Thyroid gland (tissue), 4 donors: ENCODE data around the gene CORO1A. TPM values are rescaled to one million over a fixed set of nuclear protein-coding genes. Genes with fewer than 3 reads are reported as not detected.

Experiments used
- DNase-seq, 2 donors: peaks; one replicate each; pipeline ENCODE4 v3.0.0-alpha.2; 2019
- H3K27ac ChIP-seq, 3 donors: fragments of 200-600 bp; sonication (generic); 1 replicate in 2 of 3; 2 replicates in 1 of 3; pipeline ENCODE4 v1.5.1; 2016 to 2019; ENCODE audit warnings: mild to moderate bottlenecking in 1 of 3, moderate library complexity in 1 of 3
- H3K27me3 ChIP-seq: fragments of 200-600 bp; sonication (generic); one replicate; pipeline ENCODE4 v1.5.1; 2019
- H3K36me3 ChIP-seq, 2 donors: fragments of 200-600 bp; sonication (generic); one replicate each; pipeline ENCODE4 v1.5.1; 2016 to 2019
- H3K4me1 ChIP-seq, 2 donors: fragments of 200-600 bp; sonication (generic); one replicate each; pipeline ENCODE4 v1.5.1; 2017 to 2019
- H3K4me3 ChIP-seq, 3 donors: fragments of 200-600 bp; sonication (generic); replicated peaks in 1 of 3; 1 replicate in 2 of 3; 2 replicates in 1 of 3; pipeline ENCODE4 v1.5.1; 2016; ENCODE audit warnings: mild to moderate bottlenecking in 1 of 3
- H3K9me3 ChIP-seq: fragments of 200-600 bp; sonication (generic); one replicate; pipeline ENCODE4 v1.5.1; 2017
- POLR2A ChIP-seq, 2 donors: fragments of 450-650 bp; IDR thresholded peaks; one replicate each; pipeline ENCODE4 v1.6.1; 2017; ENCODE audit warnings: antibody characterized with exemption in 2 of 2, mild to moderate bottlenecking in 2 of 2, moderate library complexity in 1 of 2
- WGBS, 2 donors: methylation state at CpG; one replicate each; pipeline ENCODE4 v1.1.5; 2017; 5-methylcytosine and 5-hydroxymethylcytosine counted together
- intact Hi-C: fragments of 100-400 bp; cut with DNase I; formaldehyde crosslinking; loops from one replicate; pipeline ENCODE4 v1.15.1; 2023
- total RNA-seq, 4 donors: library from RNA; depleted of rRNA; stranded (reverse); fragments of >200 nt; gene quantifications; one replicate each; pipeline ENCODE4 v1.2.3, GENCODE V29; 2016
- TF ChIP-seq, protein P1 (sequence below), 6 experiments: fragments of 200-600 bp in 3 of 6; fragments of 450-650 bp in 3 of 6; sonication (generic) in 3 of 6; IDR thresholded peaks; one replicate each; pipeline ENCODE4 v1.5.1; 2016 to 2019; ENCODE audit warnings: antibody characterized with exemption in 6 of 6, mild to moderate bottlenecking in 2 of 6, inconsistent platforms in 1 of 6, moderate library complexity in 1 of 6

Gene CORO1A
- total RNA-seq, 4 donors from 2014 or later, result 7.3 to 14.8 (median 11.2) TPM

DNA sequence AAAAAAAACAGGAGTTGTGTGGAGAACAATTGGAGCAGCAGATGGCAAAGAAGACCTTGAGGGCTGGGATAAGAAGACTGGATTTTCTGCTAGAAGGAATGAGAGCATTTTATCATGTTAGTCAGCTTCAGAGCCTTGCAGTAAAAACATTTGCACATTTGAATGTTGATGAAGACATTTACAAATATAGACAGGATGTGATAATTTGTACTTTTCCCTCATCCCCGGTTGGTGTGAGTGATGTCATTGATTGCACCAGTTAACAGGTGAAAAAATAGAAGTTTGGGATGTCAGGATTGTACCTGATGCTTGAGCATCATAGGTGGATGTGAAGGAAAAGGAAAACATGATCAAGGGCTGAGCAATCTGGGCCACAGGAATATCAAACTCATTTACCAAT is 37.7 kb upstream of the CORO1A start:
- WGBS, 2 donors, result 67 to 81% methylated on average over 1 of the region's 1 CpG
- Histone ChIP-seq H3K4me1 (no peaks in the 10 kb centered on the region), H3K36me3 (no peaks in the 10 kb centered on the region), H3K9me3 (no peaks in the 10 kb centered on the region), H3K27ac (no peak overlapping the region), H3K4me3 (no peak overlapping the region), H3K27me3 (no peaks in the 10 kb centered on the region)
- intact Hi-C loops, result no loop called here
- TF ChIP-seq POLR2A (IDR thresholded peaks at IDR 0.05), result no peak
- TF ChIP-seq, protein P1, sequence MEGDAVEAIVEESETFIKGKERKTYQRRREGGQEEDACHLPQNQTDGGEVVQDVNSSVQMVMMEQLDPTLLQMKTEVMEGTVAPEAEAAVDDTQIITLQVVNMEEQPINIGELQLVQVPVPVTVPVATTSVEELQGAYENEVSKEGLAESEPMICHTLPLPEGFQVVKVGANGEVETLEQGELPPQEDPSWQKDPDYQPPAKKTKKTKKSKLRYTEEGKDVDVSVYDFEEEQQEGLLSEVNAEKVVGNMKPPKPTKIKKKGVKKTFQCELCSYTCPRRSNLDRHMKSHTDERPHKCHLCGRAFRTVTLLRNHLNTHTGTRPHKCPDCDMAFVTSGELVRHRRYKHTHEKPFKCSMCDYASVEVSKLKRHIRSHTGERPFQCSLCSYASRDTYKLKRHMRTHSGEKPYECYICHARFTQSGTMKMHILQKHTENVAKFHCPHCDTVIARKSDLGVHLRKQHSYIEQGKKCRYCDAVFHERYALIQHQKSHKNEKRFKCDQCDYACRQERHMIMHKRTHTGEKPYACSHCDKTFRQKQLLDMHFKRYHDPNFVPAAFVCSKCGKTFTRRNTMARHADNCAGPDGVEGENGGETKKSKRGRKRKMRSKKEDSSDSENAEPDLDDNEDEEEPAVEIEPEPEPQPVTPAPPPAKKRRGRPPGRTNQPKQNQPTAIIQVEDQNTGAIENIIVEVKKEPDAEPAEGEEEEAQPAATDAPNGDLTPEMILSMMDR (IDR thresholded peaks at IDR 0.05), result no peak
- no peak for DNase-seq

DNA sequence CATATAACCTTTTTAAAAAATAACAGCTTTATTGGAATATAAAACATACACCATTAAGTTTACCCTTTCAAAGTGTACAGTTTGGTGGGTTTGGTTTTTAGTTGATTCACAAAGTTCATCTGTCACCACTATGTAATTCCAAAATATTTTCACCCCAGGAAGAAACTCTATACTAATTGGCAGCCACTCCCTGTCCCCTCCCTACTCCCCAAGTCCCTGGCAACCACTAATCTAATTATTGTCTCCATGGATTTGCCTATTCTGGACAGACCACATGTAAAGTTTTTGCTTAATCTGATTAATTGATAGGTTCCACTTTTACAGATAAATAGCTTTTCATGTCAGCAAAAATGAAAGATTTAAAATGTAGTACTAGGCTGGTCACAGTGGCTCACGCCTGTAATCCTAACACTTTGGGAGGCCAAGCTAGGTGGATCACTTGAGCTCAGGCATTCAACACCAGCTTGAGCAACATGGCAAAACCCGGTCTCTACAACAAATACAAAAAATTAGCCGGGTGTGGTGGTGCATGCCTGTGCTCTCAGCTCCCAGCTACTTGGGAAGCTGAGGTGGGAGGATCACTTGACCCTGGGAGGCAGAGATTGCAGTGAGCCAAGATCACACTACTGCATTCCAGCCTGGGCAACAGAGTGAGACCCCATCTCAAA is 35.4 kb upstream of the CORO1A start:
- intact Hi-C loops, result no loop called here
- DNase-seq, result no peak
- WGBS, 2 donors, result 83 to 84% methylated on average over 3 of the region's 3 CpGs

DNA sequence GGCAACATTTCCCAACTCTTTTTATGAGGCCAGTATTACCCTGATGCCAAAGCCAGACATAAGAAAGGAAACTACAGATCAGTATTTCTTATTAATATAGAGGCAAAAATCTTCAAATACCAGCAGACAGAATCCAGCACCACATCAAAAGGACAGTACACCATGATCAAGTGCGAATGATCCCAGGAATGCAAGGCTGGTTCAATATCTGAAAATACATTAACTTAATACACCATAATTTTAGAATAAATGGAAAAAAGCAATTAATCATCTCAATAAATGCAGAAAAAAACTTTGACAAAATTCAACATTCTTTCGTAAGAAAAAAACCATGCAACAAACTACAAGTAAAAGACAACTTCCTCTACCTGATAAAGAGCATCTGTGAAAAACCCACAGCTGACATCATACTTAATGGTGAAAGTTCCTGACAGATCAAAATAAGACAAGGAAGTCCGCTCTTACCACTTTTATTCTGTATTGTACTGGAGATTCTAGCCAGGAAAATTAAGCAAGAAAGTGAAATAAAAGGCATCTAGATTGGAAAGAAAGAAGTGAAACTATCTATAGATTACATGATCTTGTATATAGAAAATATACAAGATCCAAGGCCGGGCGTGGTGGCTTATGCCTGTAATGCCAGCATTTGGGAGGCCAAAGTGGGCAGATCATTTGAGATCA is 34.0 kb upstream of the CORO1A start:
- TF ChIP-seq POLR2A (IDR thresholded peaks at IDR 0.05), result no peak
- TF ChIP-seq, protein P1 (IDR thresholded peaks at IDR 0.05), result no peak
- H3K9me3 ChIP-seq, result no peaks in the 10 kb centered on the region
- no peak for DNase-seq
- no peak overlapping the region for H3K4me3 ChIP-seq
- H3K27me3 ChIP-seq, result no peaks in the 10 kb centered on the region
- no peak overlapping the region for H3K27ac ChIP-seq
- H3K36me3 ChIP-seq, result no peaks in the 10 kb centered on the region
- 80 to 94% methylated on average over 5 of the region's 5 CpGs for WGBS, 2 donors
- intact Hi-C loops, result no loop called here
- H3K4me1 ChIP-seq, result no peaks in the 10 kb centered on the region

More for the DNA sequence above, 35.4 kb upstream of the CORO1A start:
- no peaks in the 10 kb centered on the region for H3K27me3 ChIP-seq
- no peaks in the 10 kb centered on the region for H3K9me3 ChIP-seq
- H3K27ac ChIP-seq, result no peak overlapping the region
- H3K4me1 ChIP-seq, result no peaks in the 10 kb centered on the region
- no peak overlapping the region for H3K4me3 ChIP-seq
- H3K36me3 ChIP-seq, result no peaks in the 10 kb centered on the region
- TF ChIP-seq POLR2A (IDR thresholded peaks at IDR 0.05), result no peak
- TF ChIP-seq, protein P1 (IDR thresholded peaks at IDR 0.05), result no peak

DNA sequence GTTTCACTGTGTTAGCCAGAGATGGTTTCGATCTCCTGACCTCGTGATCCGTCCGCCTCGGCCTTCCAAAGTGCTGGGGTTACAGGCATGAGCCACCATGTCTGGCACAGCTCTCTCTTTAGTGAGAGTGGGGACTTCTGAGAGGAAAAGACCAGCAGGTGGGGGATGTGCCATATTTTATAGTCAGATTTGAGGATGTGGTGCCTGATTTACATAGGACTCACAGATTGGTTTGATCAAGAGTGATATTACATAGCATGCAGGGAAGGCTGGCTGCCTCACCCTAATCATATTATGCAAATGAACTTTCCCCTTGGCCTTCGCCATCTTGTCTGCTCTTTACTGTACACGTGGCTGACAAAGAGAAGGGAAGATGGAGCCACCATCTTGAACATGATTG is 32.3 kb upstream of the CORO1A start:
- 91 to 94% methylated on average over 7 of the region's 7 CpGs for WGBS, 2 donors
- no peaks in the 10 kb centered on the region for H3K9me3 ChIP-seq
- DNase-seq, result no peak
- no peaks in the 10 kb centered on the region for H3K4me1 ChIP-seq
- intact Hi-C loops, result no loop called here
- TF ChIP-seq, protein P1 (IDR thresholded peaks at IDR 0.05), result no peak
- TF ChIP-seq POLR2A (IDR thresholded peaks at IDR 0.05), result no peak
- no peaks in the 10 kb centered on the region for H3K27me3 ChIP-seq
- no peak overlapping the region for H3K4me3 ChIP-seq
- H3K36me3 ChIP-seq, result no peaks in the 10 kb centered on the region
- H3K27ac ChIP-seq, result no peak overlapping the region

DNA sequence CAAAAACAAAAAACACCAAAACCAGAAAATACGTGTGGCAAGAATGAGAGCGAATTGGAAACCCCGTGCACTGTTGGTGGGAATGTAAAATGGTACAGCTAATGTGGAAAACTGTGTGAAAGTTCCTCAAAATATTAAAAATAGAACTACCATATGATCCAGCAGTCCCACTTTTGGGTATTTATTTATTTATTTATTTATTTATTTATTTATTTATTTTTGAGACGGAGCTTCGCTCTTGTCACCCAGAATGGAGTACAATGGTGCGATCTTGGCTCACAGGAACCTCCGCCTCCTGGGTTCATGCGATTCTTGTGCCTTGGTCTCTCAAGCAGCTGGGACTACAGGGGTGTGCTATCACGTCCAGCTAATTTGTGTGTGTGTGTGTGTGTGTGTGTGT is 30.9 kb upstream of the CORO1A start:
- 96 to 98% methylated on average over 9 of the region's 9 CpGs for WGBS, 2 donors
- no peaks in the 10 kb centered on the region for H3K27me3 ChIP-seq

More for the DNA sequence above, 30.9 kb upstream of the CORO1A start:
- TF ChIP-seq, protein P1 (IDR thresholded peaks at IDR 0.05), result no peak
- TF ChIP-seq POLR2A (IDR thresholded peaks at IDR 0.05), result no peak
- H3K9me3 ChIP-seq, result no peaks in the 10 kb centered on the region
- H3K4me1 ChIP-seq, result no peaks in the 10 kb centered on the region
- no peak for DNase-seq
- intact Hi-C loops, result no loop called here
- H3K4me3 ChIP-seq, result no peak overlapping the region
- H3K27ac ChIP-seq, result no peak overlapping the region
- H3K36me3 ChIP-seq, result no peaks in the 10 kb centered on the region
